Epithelial cell of proximal tubule (primary cell): ENCODE results near the gene CDH13. TPM values are rescaled to one million over a fixed set of nuclear protein-coding genes. Genes with fewer than 3 reads are reported as not detected.

Source experiments
- DNase-seq: peaks from one replicate; pipeline ENCODE4 v3.0.0-alpha.2; 2011; ENCODE audit warnings: low read depth
- H3K4me3 ChIP-seq: 2 replicates; pipeline ENCODE4 v1.5.1; 2011; ENCODE audit warnings: low read depth, mild to moderate bottlenecking, low read length
- CTCF ChIP-seq: conservative IDR thresholded peaks from 2 replicates; pipeline ENCODE4 v1.5.1; 2012; ENCODE audit warnings: low read depth, mild to moderate bottlenecking, low read length
- total RNA-seq: library from RNA; depleted of rRNA; stranded (reverse); fragments of >200 nt; gene quantifications from 2 replicates; pipeline ENCODE4 v1.2.3, GENCODE V29; 2015

Gene CDH13
- total RNA-seq, 1 donor from 2014 or later = 85.4 TPM

- no peak for TF ChIP-seq CTCF
- no peak for DNase-seq
- no peak overlapping the region for H3K4me3 ChIP-seq
Measured at GRCh38 chr16:82996814-82997213, 370.0 kb downstream of the CDH13 start.

DNA sequence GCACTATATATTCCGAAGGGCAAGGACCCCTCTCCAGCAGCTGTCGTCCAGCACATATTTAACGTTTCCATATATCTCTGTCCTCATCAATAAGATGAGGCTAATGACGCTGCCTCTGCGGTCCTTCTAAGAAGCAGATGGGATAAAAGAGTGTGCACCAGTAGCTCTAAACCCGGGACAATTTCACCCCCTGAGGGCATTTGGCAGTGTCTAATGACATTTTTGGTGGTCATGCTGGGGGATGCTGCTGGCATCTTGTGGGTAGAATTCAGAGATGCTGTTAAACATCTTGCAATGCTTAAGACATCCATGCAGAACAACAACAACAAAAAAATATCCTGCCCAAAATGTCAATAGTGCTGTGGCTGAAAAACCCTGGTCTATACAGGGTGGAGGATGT, 372.9 kb downstream of the CDH13 start:
- no peak for TF ChIP-seq CTCF
- H3K4me3 ChIP-seq = no peak overlapping the region
- DNase-seq = no peak

DNA sequence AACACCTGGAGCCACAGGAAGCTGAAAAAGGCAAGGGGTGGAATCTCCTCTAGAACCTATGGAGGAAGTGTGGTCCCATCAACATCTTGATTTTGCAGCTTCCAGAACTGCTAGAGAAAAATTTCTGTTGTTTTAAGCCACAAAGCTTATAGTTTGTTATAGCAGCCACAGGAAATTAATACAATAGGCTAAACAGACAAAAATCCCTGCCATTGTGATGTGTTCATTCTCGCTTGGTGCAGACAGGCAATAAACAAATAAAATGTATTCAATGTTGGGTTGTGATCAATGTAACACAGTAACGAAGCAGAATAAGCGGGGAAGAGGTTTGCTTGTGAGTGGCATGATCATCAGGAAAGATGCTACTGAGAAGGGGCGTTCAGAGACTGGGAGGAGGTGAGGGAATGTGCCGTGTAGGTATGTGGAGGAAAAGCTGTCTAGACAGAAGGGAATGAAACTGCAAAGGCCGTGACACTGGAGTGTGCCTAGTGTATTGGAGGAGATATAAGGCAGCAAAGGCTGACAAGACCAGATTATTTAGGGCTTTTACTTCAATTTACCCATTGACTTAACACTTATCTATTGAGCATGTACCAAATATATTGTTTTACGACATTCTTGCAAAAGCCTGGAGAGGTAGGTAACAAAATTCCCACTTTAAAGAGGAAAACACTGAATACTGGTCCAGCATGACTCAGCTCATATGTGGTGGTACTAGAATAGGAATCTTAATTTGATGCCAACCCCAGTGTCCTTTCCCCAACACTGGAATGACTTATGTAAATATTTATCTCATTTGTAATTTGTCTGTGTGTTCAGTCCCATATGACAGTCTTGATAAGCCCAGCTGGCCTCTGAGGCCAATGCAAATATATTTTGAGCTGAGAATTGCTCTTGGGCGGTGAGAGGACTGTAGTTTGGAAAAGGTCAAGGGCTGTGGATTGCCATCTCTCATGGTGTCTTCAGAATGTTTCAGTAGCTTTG, 375.9 kb downstream of the CDH13 start:
- no peak overlapping the region for H3K4me3 ChIP-seq
- no peak for TF ChIP-seq CTCF
- no peak for DNase-seq

GRCh38 chr16:83004868-83005652, 378.3 kb downstream of the CDH13 start:
- no peak for DNase-seq
- H3K4me3 ChIP-seq = no peak overlapping the region
- no peak for TF ChIP-seq CTCF

- H3K4me3 ChIP-seq = no peak overlapping the region
- no peak for TF ChIP-seq CTCF
- no peak for DNase-seq
Measured at GRCh38 chr16:83005653-83006160, 378.9 kb downstream of the CDH13 start.

GRCh38 chr16:83010776-83011720, 384.3 kb downstream of the CDH13 start:
- DNase-seq = no peak
- no peak for TF ChIP-seq CTCF
- no peak overlapping the region for H3K4me3 ChIP-seq
